Motor neuron (in vitro differentiated cells): ENCODE measurements around the gene SCAMP4. TPM values are rescaled to one million over a fixed set of nuclear protein-coding genes. Genes with fewer than 3 reads are reported as not detected.

Source experiments
- ATAC-seq, 8 experiments: fragments of 200-7000 bp; cut with Tn5 transposase; replicated peaks in 6 of 8; 2 replicates each; pipeline ENCODE4 v1.8.0; 2021; ENCODE audit warnings: mild to moderate bottlenecking in 8 of 8, moderate library complexity in 8 of 8
- H3K27ac ChIP-seq, 2 donors: fragments of 250-450 bp; sonication (Bioruptor Pico); 2 replicates each; pipeline ENCODE4 v1.9.0; 2021; ENCODE audit warnings: antibody characterized with exemption in 2 of 2, mild to moderate bottlenecking in 2 of 2, moderate library complexity in 1 of 2
- H3K4me1 ChIP-seq, 2 donors: fragments of 250-450 bp; sonication (Bioruptor Pico); replicated peaks in 1 of 2; 2 replicates each; pipeline ENCODE4 v1.6.1; 2021; ENCODE audit warnings: antibody characterized with exemption in 2 of 2, mild to moderate bottlenecking in 2 of 2, moderate library complexity in 1 of 2
- H3K4me3 ChIP-seq, 5 donors: fragments of 250-450 bp; sonication (Bioruptor Pico); 2 replicates each; pipeline ENCODE4 v1.9.0; 2021; ENCODE audit warnings: antibody characterized with exemption in 5 of 5, mild to moderate bottlenecking in 5 of 5, moderate library complexity in 4 of 5
- WGBS, 10 experiments: fragments of 450-650 bp; shearing (Covaris generic); methylation state at CpG; one replicate each; pipeline ENCODE4 v1.0.0; 2022; 5-methylcytosine and 5-hydroxymethylcytosine counted together
- in situ Hi-C, 9 experiments: fragments of 400-800 bp; cut with MboI; loops; one replicate each; pipeline ENCODE4 v1.15.0; 2021; ENCODE audit warnings: low sequenced_read_pairs in 9 of 9, low pct_unique_long_range_greater_than_20kb in 2 of 9; ENCODE audit not compliant: unreplicated experiment in 9 of 9
- total RNA-seq, 8 experiments: library from RNA; unstranded; fragments of 300-600 nt; gene quantifications; 2 replicates each; pipeline versions ENCODE4 v1.2.3 to v1.2.4, GENCODE V29; 2022

The SCAMP4 gene
- total RNA-seq, 8 experiments from 2014 or later, result 8.4 to 47.8 (median 24.1) TPM

DNA sequence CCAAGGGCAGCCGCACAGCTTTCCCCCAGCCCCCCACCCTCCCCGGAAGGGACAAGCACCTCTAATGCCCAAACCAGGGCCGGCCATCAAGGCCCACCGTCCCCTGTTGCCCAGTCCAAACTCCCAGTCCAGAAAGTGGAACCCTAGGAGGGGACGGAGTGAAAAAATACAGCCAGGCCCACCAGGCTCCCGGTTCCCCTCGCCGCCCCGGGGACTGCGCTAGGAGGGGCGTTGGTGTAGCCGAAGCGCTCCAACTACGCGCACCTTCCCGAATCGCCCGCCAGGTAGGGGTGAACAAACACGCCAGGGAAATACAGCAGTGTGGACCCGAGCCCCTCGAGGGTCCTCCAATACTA lies 43.2 kb upstream of the SCAMP4 start:
- Histone ChIP-seq H3K4me3 (peak overlapping the region; percentile 42 to 82 (median 55)), H3K4me1 (peaks cover 38 to 47% of the 10 kb centered on the region in 2 donors), H3K27ac (peak overlapping the region in 1 of 2 donors; percentile 17)
- WGBS, 10 experiments, result 0 to 7% methylated on average over 3 to 7 of the region's 21 CpGs; no CpG with 5 or more reads in 8 of the 10 experiments
- in situ Hi-C loops, result no loop called here
- ATAC-seq, result no peak

DNA sequence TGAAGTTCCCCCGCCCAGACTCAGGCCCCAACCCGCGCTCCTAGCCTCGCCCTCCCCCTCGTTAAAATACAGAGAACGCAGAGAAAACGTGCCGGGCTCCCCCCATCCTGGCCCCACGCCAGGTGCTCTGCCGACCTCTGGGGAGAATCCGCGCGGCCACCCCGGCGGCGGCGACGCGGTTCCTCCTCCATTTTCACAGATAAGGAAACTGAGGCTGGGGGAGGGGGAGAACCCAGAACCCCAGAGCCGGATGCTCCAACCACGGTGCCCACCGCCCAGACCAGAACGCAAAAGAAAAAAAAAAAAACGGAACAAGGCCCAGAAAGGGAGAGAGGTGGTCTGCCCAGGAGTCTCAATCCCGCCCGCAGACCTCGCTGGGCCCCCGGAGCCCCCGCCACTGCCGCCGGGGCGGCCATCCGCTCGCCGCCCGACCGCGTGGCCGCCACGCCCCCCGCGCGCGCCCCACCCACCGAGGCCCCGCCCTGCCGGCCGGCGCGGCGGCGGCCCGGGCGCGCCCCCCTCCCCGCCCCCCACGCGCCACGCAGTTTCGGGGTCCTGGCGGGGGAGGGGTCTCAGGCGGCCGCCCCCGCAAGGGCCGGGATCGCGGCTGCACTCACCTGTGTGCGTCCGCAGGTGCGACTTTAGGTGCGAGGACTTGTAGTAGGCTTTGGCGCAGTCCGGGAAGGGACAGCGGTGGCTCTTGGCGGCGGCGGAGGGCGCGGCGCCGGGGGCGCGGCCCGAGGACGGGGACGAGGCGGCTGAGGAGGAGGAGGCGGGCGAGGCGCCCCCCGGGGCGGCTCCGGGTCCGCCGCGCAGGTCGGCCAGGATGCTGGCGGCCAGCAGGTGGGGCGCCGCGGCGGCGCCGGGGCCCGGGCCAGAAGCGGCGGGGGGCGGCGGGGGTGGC lies 42.5 kb upstream of the SCAMP4 start:
- peak in 2 of 8 experiments; percentile 0 to 1 for ATAC-seq
- WGBS, 10 experiments, result 0% methylated on average over 1 to 9 of the region's 109 CpGs; no CpG with 5 or more reads in 6 of the 10 experiments
- in situ Hi-C loops, result no loop called here
- peak overlapping the region; percentile 42 to 82 (median 55) for H3K4me3 ChIP-seq
- peak overlapping the region in 1 of 2 donors; percentile 89 for H3K27ac ChIP-seq
- peaks cover 32 to 40% of the 10 kb centered on the region in 2 donors for H3K4me1 ChIP-seq

DNA sequence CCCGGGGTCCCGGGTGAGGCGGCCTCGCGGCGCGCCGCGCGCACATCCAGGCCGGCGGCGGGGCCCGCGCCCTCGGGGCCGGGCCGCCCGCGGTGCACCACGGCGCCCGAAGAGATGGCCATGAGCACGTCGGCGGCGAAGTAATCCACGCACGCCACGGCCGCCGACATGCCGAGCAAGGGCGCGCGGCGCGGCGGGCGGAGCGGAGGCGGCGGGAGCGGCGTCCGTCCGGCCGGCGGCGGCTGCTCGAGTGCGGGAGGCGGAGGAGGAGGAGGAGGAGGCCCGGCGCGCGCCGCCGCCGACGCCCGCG lies 41.9 kb upstream of the SCAMP4 start, which contains the start of gene KLF16:
Gene KLF16, minus strand, starts transcription at position 252 of the 310 bp plus-strand sequence. Its CDS starts 82 bp downstream, at position 170.
- peaks cover 28 to 34% of the 10 kb centered on the region in 2 donors for H3K4me1 ChIP-seq
- H3K27ac ChIP-seq, result peak within 1 kb of the TSS; percentile 43 to 89
- no peak for ATAC-seq
- WGBS, 10 experiments, result no CpG with 5 or more reads among the region's 63 CpGs
- in situ Hi-C loops, result no loop called here
- H3K4me3 ChIP-seq, result peak within 1 kb of the TSS; percentile 42 to 82 (median 55)

DNA sequence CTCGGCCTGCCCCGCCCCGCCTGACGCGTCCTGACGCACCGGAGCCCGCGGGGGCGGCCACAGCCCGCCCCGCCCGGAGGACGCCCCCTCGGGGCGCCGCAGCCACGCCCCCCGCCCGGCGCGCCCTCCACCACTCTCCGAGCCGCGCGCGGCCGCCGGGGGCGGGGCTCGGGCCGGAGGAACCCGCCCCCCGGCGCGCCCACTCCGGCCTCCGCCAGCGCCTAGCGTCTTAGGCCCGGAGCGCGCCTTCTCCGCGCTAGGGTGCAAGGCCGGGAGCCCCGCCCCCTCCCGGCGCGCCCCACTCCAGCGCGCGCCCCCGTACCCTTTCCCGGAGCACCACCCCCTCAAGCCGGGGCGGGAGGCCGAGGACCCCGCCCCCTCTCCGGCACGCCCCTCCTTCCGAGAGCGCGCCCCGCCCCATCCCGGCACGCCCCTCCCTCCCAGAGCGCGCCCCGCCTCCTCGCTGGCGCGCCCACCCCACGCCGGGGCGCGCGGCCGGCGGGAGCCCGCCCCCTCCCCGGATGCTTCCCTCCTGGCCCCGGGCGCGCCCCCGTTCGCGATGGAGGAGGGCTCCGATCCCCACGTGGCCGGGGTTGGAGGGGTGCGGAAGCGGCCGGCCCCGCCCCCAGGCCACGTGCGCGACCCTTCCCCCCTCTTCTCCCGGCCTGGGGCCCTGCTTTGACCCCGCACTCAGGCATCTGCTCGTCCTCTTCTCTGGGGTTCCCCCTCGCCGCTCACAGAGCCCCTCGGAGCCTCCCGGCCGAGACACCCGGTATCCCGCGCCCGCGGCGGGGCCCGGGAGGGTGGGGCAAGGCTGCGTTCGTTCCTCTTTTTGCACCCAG lies 41.3 kb upstream of the SCAMP4 start:
- peak overlapping the region; percentile 43 to 89 for H3K27ac ChIP-seq
- ATAC-seq, result peak; percentile 52 to 75 (median 65)
- H3K4me3 ChIP-seq, result peak overlapping the region; percentile 42 to 82 (median 55)
- WGBS, 10 experiments, result no CpG with 5 or more reads among the region's 115 CpGs
- peaks cover 28 to 29% of the 10 kb centered on the region in 2 donors for H3K4me1 ChIP-seq
- in situ Hi-C loops, result no loop called here

DNA sequence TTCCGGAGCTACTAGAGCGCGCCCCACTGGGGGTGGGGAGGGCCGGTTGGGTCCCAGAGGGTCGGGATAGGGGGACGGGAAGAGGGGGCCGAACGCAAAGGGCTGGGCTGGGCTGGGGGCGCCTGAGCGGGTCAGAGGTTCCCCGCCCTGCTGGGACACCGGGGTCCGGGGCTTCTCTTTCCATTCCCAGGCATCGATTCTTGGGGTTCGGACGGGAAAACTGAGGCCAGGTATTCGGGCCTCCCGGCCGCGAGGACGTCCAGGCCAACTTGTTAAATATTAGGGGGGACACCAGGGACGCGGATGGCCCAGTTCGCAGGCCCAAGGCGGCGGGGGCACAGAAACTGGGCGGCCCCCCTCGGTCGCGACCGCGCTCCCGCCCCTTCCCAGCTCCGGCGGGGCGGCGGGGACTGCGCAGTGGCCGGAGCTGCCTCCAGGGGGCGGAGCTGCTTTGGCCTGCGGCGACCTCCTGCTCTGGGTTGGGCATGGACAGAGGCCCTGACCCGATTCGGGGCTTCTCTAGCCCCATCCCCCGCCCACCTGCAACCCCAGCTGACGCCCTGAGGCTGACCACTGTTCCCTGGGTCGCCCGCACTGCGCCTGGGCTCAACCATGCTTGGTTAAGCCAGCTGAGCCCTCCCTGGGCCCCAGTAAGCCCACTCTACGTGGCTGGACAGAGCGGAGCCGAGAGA lies 40.6 kb upstream of the SCAMP4 start:
- Histone ChIP-seq H3K4me3 (peak overlapping the region; percentile 42 to 82 (median 55)), H3K4me1 (peaks cover 21 to 23% of the 10 kb centered on the region in 2 donors), H3K27ac (peak overlapping the region; percentile 43 to 89)
- ATAC-seq, result peak; percentile 12 to 53 (median 22)
- WGBS, 10 experiments, result 0 to 67% (median 30%) methylated on average over 1 to 2 of the region's 52 CpGs; no CpG with 5 or more reads in 7 of the 10 experiments
- in situ Hi-C loops, result no loop called here

DNA sequence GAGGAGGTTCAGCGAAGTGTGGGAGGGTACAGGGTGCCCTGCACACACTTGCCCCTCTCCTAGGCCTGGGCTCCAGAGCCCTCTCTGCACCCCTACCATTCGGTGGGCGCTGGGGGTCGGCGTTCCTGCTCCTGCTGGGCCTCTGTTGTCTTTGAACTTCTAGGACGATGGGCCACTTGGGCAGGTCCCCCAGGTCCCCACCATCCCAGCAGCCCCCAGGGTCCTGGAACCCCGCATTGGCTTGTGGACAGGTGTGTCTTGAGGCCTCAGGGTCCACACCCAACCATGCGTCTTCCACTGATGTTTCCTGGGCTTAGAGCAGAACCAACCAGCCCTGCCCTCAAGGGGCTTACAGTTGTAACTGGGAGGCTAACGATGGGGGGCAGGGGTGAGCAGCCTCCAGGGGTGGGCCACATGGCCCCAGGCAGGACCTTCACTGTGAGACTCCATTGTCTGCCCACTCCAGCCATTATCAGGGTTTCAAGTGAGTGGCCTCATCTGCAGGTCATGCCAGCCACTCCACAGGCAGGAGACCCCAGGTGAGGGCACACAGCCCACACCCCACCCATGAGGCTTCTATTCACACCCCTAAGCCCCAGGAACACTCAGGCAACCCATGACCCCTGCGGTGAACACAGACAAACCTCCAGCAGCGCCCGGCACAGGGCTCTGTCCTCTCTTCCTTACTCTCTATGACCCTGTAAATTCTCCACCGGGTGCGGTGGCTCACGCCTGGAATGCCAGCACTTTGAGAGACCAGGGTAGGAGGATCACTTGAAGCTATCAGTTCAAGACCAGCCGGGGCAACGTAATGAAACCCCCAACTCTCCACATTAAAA lies 39.8 kb upstream of the SCAMP4 start:
- no peak for ATAC-seq
- Histone ChIP-seq H3K4me1 (peaks cover 15% of the 10 kb centered on the region in 2 donors), H3K27ac (peak overlapping the region in 1 of 2 donors; percentile 89), H3K4me3 (peak overlapping the region in 2 of 5 donors; percentile 53 to 82)
- in situ Hi-C loops, result no loop called here
- 98 to 100% methylated on average over 2 to 7 of the region's 17 CpGs; no CpG with 5 or more reads in 8 of the 10 experiments for WGBS, 10 experiments

DNA sequence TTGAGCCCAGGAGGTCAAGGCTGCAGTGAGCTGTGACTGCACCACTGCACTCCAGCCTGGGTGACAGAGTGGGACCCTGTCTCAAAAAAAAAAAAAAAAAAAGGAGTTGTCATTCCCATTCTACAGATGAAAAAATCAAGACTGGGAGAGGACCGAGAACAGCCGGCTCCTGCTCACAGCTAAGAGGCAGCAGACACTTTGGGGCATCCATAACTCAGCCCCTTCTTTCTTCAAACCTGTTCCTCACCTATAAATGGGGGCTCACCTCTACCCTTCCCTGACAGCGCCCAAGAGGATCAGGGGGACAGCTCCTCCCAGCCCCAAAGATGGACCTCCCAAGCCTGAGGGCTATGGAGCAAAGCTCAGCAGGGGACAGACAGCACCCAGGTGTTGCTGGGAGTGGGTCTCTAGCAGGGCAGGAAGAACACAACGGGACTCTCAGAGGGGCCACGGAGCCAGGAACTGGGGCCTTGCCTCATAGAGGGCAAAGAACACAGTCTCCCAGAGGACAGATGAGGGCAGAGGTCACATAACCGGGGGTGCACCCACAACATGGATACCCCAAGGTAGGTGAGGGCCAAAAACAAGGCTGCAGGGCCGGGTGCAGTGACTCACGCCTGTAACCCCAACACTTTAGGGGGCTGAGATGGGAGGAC lies 38.4 kb upstream of the SCAMP4 start:
- Histone ChIP-seq H3K27ac (no peak overlapping the region), H3K4me3 (no peak overlapping the region), H3K4me1 (peaks cover 2% of the 10 kb centered on the region in 2 donors)
- in situ Hi-C loops, result no loop called here
- ATAC-seq, result no peak
- WGBS, 10 experiments, result 78 to 100% (median 89%) methylated on average over 1 to 4 of the region's 8 CpGs; no CpG with 5 or more reads in 4 of the 10 experiments

DNA sequence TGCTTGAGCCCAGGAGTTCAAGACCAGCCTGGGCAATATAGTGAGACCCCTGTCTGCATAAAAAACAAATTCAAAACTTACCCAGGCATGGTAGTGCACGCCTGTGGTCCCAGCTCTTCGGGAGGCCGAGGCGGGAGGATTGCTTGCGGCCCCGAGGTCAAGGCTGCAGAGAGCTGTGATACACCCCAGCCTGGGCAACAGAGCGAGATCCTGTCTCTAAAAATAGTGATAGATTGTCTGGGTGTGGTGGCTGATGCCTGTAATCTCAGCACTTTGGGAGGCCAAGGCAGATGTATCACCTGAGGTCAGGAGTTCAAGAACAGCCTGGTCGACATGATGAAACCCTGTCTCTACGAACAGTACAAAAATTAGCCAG lies 37.9 kb upstream of the SCAMP4 start:
- H3K4me1 ChIP-seq, result peaks cover 0 to 2% of the 10 kb centered on the region in 2 donors
- in situ Hi-C loops, result no loop called here
- 83 to 100% (median 100%) methylated on average over 1 to 3 of the region's 9 CpGs; no CpG with 5 or more reads in 6 of the 10 experiments for WGBS, 10 experiments
- H3K4me3 ChIP-seq, result no peak overlapping the region
- H3K27ac ChIP-seq, result no peak overlapping the region
- no peak for ATAC-seq

DNA sequence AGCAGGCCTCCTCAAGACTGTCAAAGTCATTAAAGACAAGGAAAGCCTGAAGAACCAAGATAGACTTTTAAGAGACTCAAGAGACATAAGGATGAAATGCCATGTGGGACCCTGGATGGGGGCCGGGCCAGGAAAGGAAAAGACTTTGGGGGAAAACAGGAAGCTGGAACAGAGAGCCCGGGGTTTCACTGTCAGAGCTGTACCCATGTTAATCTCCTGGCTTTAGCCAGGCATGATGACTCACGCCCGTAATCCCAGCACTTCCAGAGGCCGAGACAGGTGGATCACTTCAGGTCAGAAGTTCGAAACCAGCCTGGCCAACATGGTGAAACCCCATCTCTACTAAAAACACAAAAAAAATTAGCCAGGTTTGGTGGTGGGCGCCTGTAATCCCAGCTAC lies 36.2 kb upstream of the SCAMP4 start:
- ATAC-seq, result no peak
- in situ Hi-C loops, result no loop called here
- peaks cover 5 to 9% of the 10 kb centered on the region in 2 donors for H3K4me1 ChIP-seq
- 81 to 100% (median 91%) methylated on average over 2 to 5 of the region's 7 CpGs; no CpG with 5 or more reads in 5 of the 10 experiments for WGBS, 10 experiments
- H3K4me3 ChIP-seq, result no peak overlapping the region
- no peak overlapping the region for H3K27ac ChIP-seq

DNA sequence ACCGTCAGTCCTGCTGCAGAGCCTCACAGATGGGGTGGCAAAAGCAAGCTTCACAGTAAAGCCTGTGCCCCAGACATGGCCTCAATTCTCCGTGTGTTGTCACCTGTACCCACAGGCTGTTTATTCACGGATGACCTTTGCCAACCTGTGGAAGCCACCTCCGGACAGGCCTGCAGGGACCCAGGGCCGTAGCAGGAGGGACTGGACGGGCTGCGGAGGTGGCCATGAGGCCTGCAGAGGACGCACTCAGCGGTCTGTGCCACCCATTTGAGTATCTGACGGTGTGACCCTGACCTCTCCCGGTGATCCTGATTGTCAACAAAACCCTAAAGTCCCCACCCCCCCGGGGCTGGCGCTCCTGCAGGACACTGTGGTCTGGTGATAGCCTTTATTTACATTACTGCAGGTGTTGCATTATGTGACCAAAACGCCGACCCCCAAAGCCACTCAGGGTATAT lies 34.0 kb upstream of the SCAMP4 start:
- H3K4me3 ChIP-seq, result no peak overlapping the region
- no peak for ATAC-seq
- no peak overlapping the region for H3K27ac ChIP-seq
- peaks cover 7 to 10% of the 10 kb centered on the region in 2 donors for H3K4me1 ChIP-seq
- in situ Hi-C loops, result no loop called here
- 80 to 94% (median 90%) methylated on average over 1 to 6 of the region's 15 CpGs; no CpG with 5 or more reads in 6 of the 10 experiments for WGBS, 10 experiments

DNA sequence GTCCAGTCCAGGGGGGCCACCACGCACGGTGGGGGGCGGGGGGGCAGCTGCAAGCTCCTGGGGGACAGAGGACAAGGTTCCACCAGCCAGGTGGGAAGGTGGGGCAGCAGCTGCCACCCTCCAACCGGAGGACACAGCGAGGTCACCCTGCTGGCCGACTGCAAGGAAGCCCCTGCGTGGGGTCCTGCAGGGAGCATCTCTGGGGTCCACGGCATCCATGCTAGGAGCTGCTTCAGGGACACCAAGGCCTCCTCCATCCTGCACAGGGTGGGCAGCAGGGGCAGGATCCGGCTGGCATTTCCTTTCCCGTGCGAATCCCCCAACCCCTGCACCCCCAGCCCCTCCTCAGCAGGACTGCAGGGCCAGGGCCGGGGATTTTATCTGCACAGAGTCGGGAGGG lies 33.6 kb upstream of the SCAMP4 start:
- no peak overlapping the region for H3K4me3 ChIP-seq
- in situ Hi-C loops, result no loop called here
- H3K27ac ChIP-seq, result no peak overlapping the region
- no peak for ATAC-seq
- peaks cover 9 to 11% of the 10 kb centered on the region in 2 donors for H3K4me1 ChIP-seq
- WGBS, 10 experiments, result 100% methylated on average over 1 of the region's 13 CpGs; no CpG with 5 or more reads in 9 of the 10 experiments
